B cell (primary cell): Measurements from ENCODE around the gene BTBD6. TPM values are rescaled to one million over a fixed set of nuclear protein-coding genes. Genes with fewer than 3 reads are reported as not detected.

Source experiments
- ATAC-seq: fragments of 200-7000 bp; cut with Tn5 transposase; one replicate; pipeline ENCODE4 v1.10.0; 2021; ENCODE audit warnings: low read depth, mild to moderate bottlenecking, moderate number of reproducible peaks, moderate library complexity
- CTCF ChIA-PET: fragments of 350-600 bp; sonication (Branson Sonifier 250); formaldehyde crosslinking; loops from one replicate; lab custom pipeline; 2021; ENCODE audit warnings: antibody characterized with exemption, inconsistent platforms; lab: Charles Lee
- POLR2A ChIA-PET: fragments of 350-600 bp; sonication (Branson Sonifier 250); formaldehyde crosslinking; loops from one replicate; lab custom pipeline; 2021; ENCODE audit warnings: antibody characterized with exemption; lab: Charles Lee
- DNase-seq: peaks from one replicate; pipeline ENCODE4 v3.0.0; 2013
- H2AFZ ChIP-seq: 2 replicates; pipeline ENCODE4 v1.6.1; 2012; ENCODE audit warnings: mild to moderate bottlenecking, low read depth, low read length; ENCODE audit not compliant: insufficient read depth, poor library complexity, severe bottlenecking
- H3K27ac ChIP-seq, 2 donors: 1 replicate in 1 of 2; 2 replicates in 1 of 2; pipeline ENCODE4 v1.5.1; 2012 to 2013; ENCODE audit warnings: low read length in 2 of 2, mild to moderate bottlenecking in 2 of 2, moderate library complexity in 1 of 2
- H3K27me3 ChIP-seq, 4 experiments: fragments of 200-600 bp in 1 of 4; sonication (generic) in 1 of 4; replicated peaks in 1 of 4; 1 replicate in 2 of 4; 2 replicates in 2 of 4; pipeline versions ENCODE4 v1.6.1 to v1.7.0; 2013 to 2016; ENCODE audit warnings: low read length in 3 of 4, mild to moderate bottlenecking in 2 of 4, mixed read lengths in 1 of 4, moderate library complexity in 1 of 4; ENCODE audit not compliant: insufficient read depth in 4 of 4, control insufficient read depth in 3 of 4; ENCODE audit errors: control extremely low read depth in 1 of 4
- H3K36me3 ChIP-seq, 2 experiments: replicated peaks in 1 of 2; 1 replicate in 1 of 2; 2 replicates in 1 of 2; pipeline versions ENCODE4 v1.6.1 to v1.7.1; 2013; ENCODE audit warnings: low read length in 1 of 2; ENCODE audit not compliant: insufficient read depth in 2 of 2, control insufficient read depth in 1 of 2; ENCODE audit errors: control extremely low read depth in 1 of 2, extremely low read depth in 1 of 2
- H3K4me1 ChIP-seq, 2 donors: fragments of 200-600 bp in 1 of 2; sonication (generic) in 1 of 2; 1 replicate in 1 of 2; 2 replicates in 1 of 2; pipeline versions ENCODE4 v1.5.1 to v1.6.1; 2013 to 2017; ENCODE audit warnings: low read length in 2 of 2; ENCODE audit not compliant: control insufficient read depth in 2 of 2, insufficient read depth in 2 of 2
- H3K4me2 ChIP-seq: replicated peaks from 2 replicates; pipeline ENCODE3; 2012; ENCODE audit warnings: mild to moderate bottlenecking, low read depth, low read length; ENCODE audit not compliant: poor library complexity, severe bottlenecking
- H3K4me3 ChIP-seq, 5 experiments: fragments of 200-600 bp in 1 of 5; sonication (generic) in 1 of 5; 1 replicate in 3 of 5; 2 replicates in 2 of 5; pipeline versions ENCODE4 v1.5.1 to v1.7.0; 2011 to 2016; ENCODE audit warnings: low read length in 4 of 5, mild to moderate bottlenecking in 4 of 5, low read depth in 2 of 5, control low read depth in 1 of 5, moderate library complexity in 1 of 5; ENCODE audit not compliant: insufficient read depth in 1 of 5; ENCODE audit errors: control extremely low read depth in 1 of 5, extremely low read depth in 1 of 5
- H3K79me2 ChIP-seq: fragments of 200-600 bp; sonication (generic); one replicate; pipeline ENCODE4 v1.6.0; 2016; ENCODE audit warnings: low read length; ENCODE audit not compliant: control insufficient read depth, insufficient read depth
- H3K9ac ChIP-seq: fragments of 200-600 bp; sonication (generic); 2 replicates; pipeline ENCODE4 v1.6.1; 2017; ENCODE audit warnings: mild to moderate bottlenecking, low read length, moderate library complexity
- H3K9me3 ChIP-seq, 3 donors: one replicate each; pipeline versions ENCODE4 v1.6.1 to v1.7.1; 2013; ENCODE audit warnings: low read length in 2 of 3; ENCODE audit not compliant: control insufficient read depth in 2 of 3, insufficient read depth in 1 of 3; ENCODE audit errors: control extremely low read depth in 1 of 3
- H4K20me1 ChIP-seq: 2 replicates; pipeline ENCODE4 v1.6.0; 2012; ENCODE audit warnings: mild to moderate bottlenecking, low read length; ENCODE audit not compliant: insufficient read depth, control insufficient read depth, poor library complexity, severe bottlenecking
- H3K27ac Mint-ChIP-seq: one replicate; pipeline ENCODE4 v1.8.0; 2021; ENCODE audit warnings: mixed read lengths
- H3K27me3 Mint-ChIP-seq: one replicate; pipeline ENCODE4 v1.8.0; 2021; ENCODE audit warnings: mixed read lengths
- H3K4me1 Mint-ChIP-seq: one replicate; pipeline ENCODE4 v1.8.0; 2021; ENCODE audit warnings: mixed read lengths
- H3K4me3 Mint-ChIP-seq: one replicate; pipeline ENCODE4 v1.8.0; 2021; ENCODE audit warnings: mixed read lengths
- H3K9me3 Mint-ChIP-seq: one replicate; pipeline ENCODE4 v1.8.0; 2022; ENCODE audit warnings: mixed read lengths; ENCODE audit not compliant: insufficient read depth
- CTCF ChIP-seq: fragments of 200-600 bp; IDR thresholded peaks from one replicate; pipeline ENCODE4 v1.8.0; 2022; ENCODE audit warnings: antibody characterized with exemption, mild to moderate bottlenecking
- EZH2 ChIP-seq: IDR thresholded peaks from 2 replicates; pipeline ENCODE4 v1.6.1; 2012; ENCODE audit warnings: borderline replicate concordance, low read depth, mild to moderate bottlenecking, moderate library complexity, low read length; ENCODE audit not compliant: insufficient read depth, poor library complexity, severe bottlenecking
- WGBS: methylation state at CpG from one replicate; pipeline ENCODE4 v1.1.5; 2013; ENCODE audit warnings: missing lambda C conversion rate; ENCODE audit not compliant: insufficient coverage; 5-methylcytosine and 5-hydroxymethylcytosine counted together
- intact Hi-C: fragments of 100-400 bp; cut with micrococcal nuclease; formaldehyde crosslinking; loops from one replicate; pipeline ENCODE4 v1.10.0; 2022
- polyA plus RNA-seq: library from polyadenylated mRNA; depleted of rRNA; stranded (reverse); fragments of >200 nt; gene quantifications from 2 replicates; pipeline ENCODE4 v1.2.3, GENCODE V29; 2012
- total RNA-seq, 2 donors: library from RNA; stranded (reverse); fragments of 120-200 nt in 1 of 2; gene quantifications; 1 replicate in 1 of 2; 2 replicates in 1 of 2; pipeline versions ENCODE4 v1.2.3 to v1.2.4, GENCODE V29; 2013 to 2022

BTBD6 gene
- total and polyA plus RNA-seq, 2 donors (not counting 1 experiment from before 2014, with no cell fraction given): 33.4 to 36.1 TPM

- Histone ChIP-seq H2AFZ (no peak overlapping the region), H3K9ac (no peak overlapping the region), H3K4me3 (no peak overlapping the region), H3K27me3 (no peaks in the 10 kb centered on the region), H3K4me1 (no peaks in the 10 kb centered on the region), H3K79me2 (peaks cover 2% of the 10 kb centered on the region), H4K20me1 (peaks cover 20% of the 10 kb centered on the region), H3K36me3 (peaks cover 2 to 39% of the 10 kb centered on the region in 2 experiments), H3K4me2 (no peak overlapping the region), H3K27ac (no peak overlapping the region), H3K9me3 (peaks cover 0 to 7% (median 0%) of the 10 kb centered on the region in 3 donors)
- no peak for ATAC-seq
- intact Hi-C loops: no loop called here
- Mint-ChIP-seq H3K4me3 (no peak overlapping the region), H3K27me3 (no peaks in the 10 kb centered on the region), H3K4me1 (no peaks in the 10 kb centered on the region), H3K9me3 (no peaks in the 10 kb centered on the region), H3K27ac (no peak overlapping the region)
- ChIA-PET CTCF (no interaction called here), POLR2A (no interaction called here)
- DNase-seq: no peak
- TF ChIP-seq CTCF (no peak), EZH2 (no peak)
- WGBS: 79% methylated on average over 3 of the region's 3 CpGs
Measured at GRCh38 chr14:105215602-105216001, 32.7 kb upstream of the BTBD6 start.

- H3K4me2 ChIP-seq: no peak overlapping the region
- POLR2A ChIA-PET: no interaction called here
- peaks cover 5% of the 10 kb centered on the region for H3K79me2 ChIP-seq
- no peak overlapping the region for H3K4me3 ChIP-seq
- H3K36me3 ChIP-seq: peaks cover 2 to 43% of the 10 kb centered on the region in 2 experiments
- H3K27me3 ChIP-seq: no peaks in the 10 kb centered on the region
- H3K4me3 Mint-ChIP-seq: no peak overlapping the region
- no peak for DNase-seq
- no peak for TF ChIP-seq EZH2
- no peak for TF ChIP-seq CTCF
- no peak overlapping the region for H3K27ac ChIP-seq
- H4K20me1 ChIP-seq: peaks cover 23% of the 10 kb centered on the region
- H3K9me3 ChIP-seq: peaks cover 0 to 7% (median 0%) of the 10 kb centered on the region in 3 donors
- CTCF ChIA-PET: no interaction called here
- H3K27ac Mint-ChIP-seq: no peak overlapping the region
- H3K4me1 Mint-ChIP-seq: no peaks in the 10 kb centered on the region
- intact Hi-C loops: no loop called here
- no peaks in the 10 kb centered on the region for H3K4me1 ChIP-seq
- no peaks in the 10 kb centered on the region for H3K9me3 Mint-ChIP-seq
- H3K27me3 Mint-ChIP-seq: no peaks in the 10 kb centered on the region
- ATAC-seq: no peak
- no peak overlapping the region for H3K9ac ChIP-seq
- 97% methylated on average over 30 of the region's 30 CpGs for WGBS
- H2AFZ ChIP-seq: no peak overlapping the region
Measured at GRCh38 chr14:105216490-105217247, 31.7 kb upstream of the BTBD6 start.
